Neural crest cell (in vitro differentiated cells): ENCODE measurements around the gene TSSK6. TPM values are rescaled to one million over a fixed set of nuclear protein-coding genes. Genes with fewer than 3 reads are reported as not detected.

Experiments used
- DNase-seq: peaks from one replicate; pipeline ENCODE4 v3.0.0; 2021; ENCODE audit warnings: low read depth, mixed read lengths, low spot score
- H3K27ac Mint-ChIP-seq: one replicate; pipeline ENCODE4 v1.8.0; 2021; ENCODE audit warnings: mild to moderate bottlenecking, mixed read lengths; ENCODE audit not compliant: unreplicated experiment
- H3K27me3 Mint-ChIP-seq: 2 replicates; pipeline ENCODE4 v1.8.0; 2021; ENCODE audit warnings: low read depth, mild to moderate bottlenecking, mixed read lengths
- H3K36me3 Mint-ChIP-seq: 2 replicates; pipeline ENCODE4 v1.8.0; 2021; ENCODE audit warnings: low read depth, mild to moderate bottlenecking, mixed read lengths
- H3K4me1 Mint-ChIP-seq: 2 replicates; pipeline ENCODE4 v1.8.0; 2021; ENCODE audit warnings: mixed read lengths
- H3K4me3 Mint-ChIP-seq: one replicate; pipeline ENCODE4 v1.8.0; 2021; ENCODE audit warnings: mild to moderate bottlenecking, mixed read lengths
- H3K9me3 Mint-ChIP-seq: 2 replicates; pipeline ENCODE4 v1.8.0; 2021; ENCODE audit warnings: mixed read lengths
- CTCF ChIP-seq: fragments of 200-600 bp; sonication (generic); conservative IDR thresholded peaks from 2 replicates; pipeline ENCODE4 v1.5.0; 2021; ENCODE audit warnings: antibody characterized with exemption, mild to moderate bottlenecking
- total RNA-seq: library from RNA; stranded (reverse); gene quantifications from 2 replicates; pipeline ENCODE4 v1.2.1, GENCODE V29; 2021

The TSSK6 gene
- total RNA-seq, 1 donor from 2014 or later: 2.9 TPM

- no peaks in the 10 kb centered on the region for H3K9me3 Mint-ChIP-seq
- peaks cover 23% of the 10 kb centered on the region for H3K27me3 Mint-ChIP-seq
- H3K4me3 Mint-ChIP-seq: peak overlapping the region; percentile 82
- H3K4me1 Mint-ChIP-seq: peaks cover 19% of the 10 kb centered on the region
- no peak overlapping the region for H3K27ac Mint-ChIP-seq
- no peak for DNase-seq
- no peak for TF ChIP-seq CTCF
- peaks cover 5% of the 10 kb centered on the region for H3K36me3 Mint-ChIP-seq
Measured at GRCh38 chr19:19537075-19538048, 22.0 kb upstream of the TSSK6 start.

GRCh38 chr19:19535311-19536191, 20.2 kb upstream of the TSSK6 start:
- no peak for DNase-seq
- no peak overlapping the region for H3K27ac Mint-ChIP-seq
- H3K4me3 Mint-ChIP-seq: peak overlapping the region; percentile 82
- H3K9me3 Mint-ChIP-seq: no peaks in the 10 kb centered on the region
- peaks cover 8% of the 10 kb centered on the region for H3K36me3 Mint-ChIP-seq
- H3K27me3 Mint-ChIP-seq: peaks cover 26% of the 10 kb centered on the region
- TF ChIP-seq CTCF: no peak
- H3K4me1 Mint-ChIP-seq: peaks cover 31% of the 10 kb centered on the region

DNA sequence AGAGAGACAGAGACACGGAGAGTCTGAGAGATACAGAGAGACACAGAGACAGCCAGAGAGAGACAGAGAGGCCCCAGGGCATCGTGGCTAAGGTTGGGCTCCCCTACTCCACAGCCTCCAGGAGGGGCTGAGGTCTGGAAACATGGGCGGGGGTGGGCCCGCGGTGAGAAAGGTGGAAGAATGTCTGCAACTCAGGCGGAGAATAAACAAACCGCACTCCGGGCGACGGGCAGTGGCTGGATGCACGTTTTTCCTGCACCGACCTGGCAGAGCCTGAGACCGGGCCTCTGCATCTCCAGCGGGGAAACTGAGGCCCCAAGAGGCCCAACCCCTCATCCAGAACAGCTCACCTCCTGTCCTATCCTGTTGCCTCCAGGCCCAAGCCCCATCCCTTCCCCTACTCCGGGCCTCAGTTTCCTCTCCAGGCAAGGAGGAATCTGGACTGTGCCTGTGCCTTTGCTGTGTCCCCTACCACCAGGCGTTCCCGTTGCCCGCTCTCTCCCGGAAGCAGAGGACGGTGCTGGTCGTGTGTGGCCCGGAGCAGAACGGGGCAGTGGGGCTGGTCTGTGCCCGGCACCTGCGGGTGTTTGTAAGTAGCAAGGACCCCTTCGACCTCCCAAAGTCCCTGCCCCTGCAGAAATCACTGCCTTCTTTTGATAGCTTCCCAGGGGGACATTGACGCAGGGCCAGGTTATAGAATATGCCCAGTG, 19.4 kb upstream of the TSSK6 start:
- H3K27me3 Mint-ChIP-seq: peaks cover 26% of the 10 kb centered on the region
- H3K27ac Mint-ChIP-seq: no peak overlapping the region
- H3K36me3 Mint-ChIP-seq: peaks cover 8% of the 10 kb centered on the region
- no peaks in the 10 kb centered on the region for H3K9me3 Mint-ChIP-seq
- peaks cover 38% of the 10 kb centered on the region for H3K4me1 Mint-ChIP-seq
- TF ChIP-seq CTCF: no peak
- no peak for DNase-seq
- H3K4me3 Mint-ChIP-seq: peak overlapping the region; percentile 47

DNA sequence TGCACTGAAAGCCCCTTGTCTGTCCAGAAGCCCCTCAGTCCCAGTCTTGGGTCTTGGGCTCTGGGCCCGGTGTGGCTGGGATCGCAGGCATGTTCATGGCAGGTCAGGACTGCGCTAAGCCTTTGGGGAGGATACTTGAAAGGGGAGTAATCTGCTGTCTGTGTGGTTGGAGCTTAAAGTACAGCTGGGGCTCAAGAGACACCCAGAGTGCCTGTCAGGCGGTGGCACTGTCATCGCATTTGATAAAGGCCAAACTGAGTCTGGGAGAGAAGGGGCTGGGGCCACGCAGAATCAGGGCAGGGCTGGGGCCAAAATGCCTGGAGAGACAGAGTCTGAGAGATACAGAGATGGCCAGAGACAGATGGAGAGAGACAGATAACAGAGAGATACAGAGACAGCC, 18.5 kb upstream of the TSSK6 start:
- no peak overlapping the region for H3K27ac Mint-ChIP-seq
- H3K9me3 Mint-ChIP-seq: no peaks in the 10 kb centered on the region
- TF ChIP-seq CTCF: no peak
- peaks cover 8% of the 10 kb centered on the region for H3K36me3 Mint-ChIP-seq
- peaks cover 22% of the 10 kb centered on the region for H3K27me3 Mint-ChIP-seq
- peaks cover 41% of the 10 kb centered on the region for H3K4me1 Mint-ChIP-seq
- no peak for DNase-seq
- H3K4me3 Mint-ChIP-seq: peak overlapping the region; percentile 47
